GM12891 (cell line): Measurements from ENCODE around the gene ECI2.

Source experiments
- POLR2A ChIP-seq: IDR thresholded peaks from 2 replicates; pipeline ENCODE4 v1.6.1; 2011; ENCODE audit warnings: low read depth, low read length, control low read depth
- POLR2AphosphoS5 ChIP-seq: IDR thresholded peaks from 2 replicates; pipeline ENCODE4 v1.6.1; 2011; ENCODE audit warnings: low read depth, low read length, control low read depth

DNA sequence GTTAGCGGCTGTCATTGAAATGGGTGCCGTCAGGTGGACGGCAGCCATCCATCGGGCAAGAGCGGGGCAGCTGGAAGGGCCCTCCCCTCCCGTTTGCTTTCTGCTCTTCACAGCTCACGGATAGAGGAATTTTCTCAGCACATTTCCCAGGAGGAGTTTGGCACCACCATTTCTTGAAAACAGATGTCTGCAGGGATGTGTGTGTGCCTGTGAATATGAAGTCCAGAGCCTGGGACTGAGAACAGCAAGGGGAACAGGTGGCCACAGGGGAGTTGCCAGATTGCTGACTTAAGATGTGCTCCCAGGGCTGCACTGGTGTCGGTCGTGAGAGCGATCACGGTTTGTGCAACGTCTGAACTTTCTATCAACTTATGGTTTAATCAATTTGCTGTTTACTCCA, 22.1 kb upstream of the ECI2 start:
- TF ChIP-seq POLR2AphosphoS5: no peak
- no peak for TF ChIP-seq POLR2A
